HCT116 (cell line): Measurements from ENCODE around the gene PC. TPM values are rescaled to one million over a fixed set of nuclear protein-coding genes. Genes with fewer than 3 reads are reported as not detected.

ENCODE experiments used
- ATAC-seq: fragments of 200-7000 bp; cut with Tn5 transposase; 2 replicates; pipeline ENCODE4 v1.9.1; 2020; ENCODE audit warnings: mild to moderate bottlenecking, moderate library complexity
- BruUV-seq: library from RNA; stranded (reverse); fragments of 400-500 nt; replicated peaks from 2 replicates; lab custom pipeline; 2021; lab: Mats Ljungman, UMichigan
- CTCF ChIA-PET: fragments of 300-600 bp; sonication (Branson Sonifier 250); formaldehyde crosslinking; loops from one replicate; lab custom pipeline; 2021; ENCODE audit warnings: antibody characterized with exemption; lab: Charles Lee
- POLR2A ChIA-PET: fragments of 300-600, 350-600 bp; sonication (Branson Sonifier 250); formaldehyde crosslinking; loops from one replicate; lab custom pipeline; 2021; ENCODE audit warnings: antibody characterized with exemption; lab: Charles Lee
- RAD21 ChIA-PET, 2 experiments: fragments of 300-600 bp; sonication (Branson Sonifier 250); formaldehyde crosslinking; loops; one replicate each; lab custom pipeline; 2023; ENCODE audit warnings: low total read pairs in 2 of 2; ENCODE audit not compliant: uncharacterized antibody in 2 of 2, unreplicated experiment in 2 of 2, low non-redundant PET in 1 of 2; lab: Charles Lee
- DNase-seq: peaks from one replicate; pipeline ENCODE4 v3.0.0-alpha.2; 2010; ENCODE audit warnings: low read depth, low spot score
- H2AFZ ChIP-seq: fragments of 200-600 bp; shearing (Covaris generic), sonication (generic); 2 replicates; pipeline ENCODE4 v1.6.1; 2017; ENCODE audit warnings: low read depth, mixed run types, mixed read lengths, antibody characterized with exemption, low read length; ENCODE audit not compliant: poor library complexity, severe bottlenecking
- H3K27ac ChIP-seq: 2 replicates; pipeline ENCODE4 v1.5.1; 2012; ENCODE audit warnings: low read depth, low read length
- H3K27me3 ChIP-seq: fragments of 200-600 bp; sonication (generic); 2 replicates; pipeline ENCODE4 v1.6.1; 2016; ENCODE audit warnings: mixed run types, low read length, mixed read lengths; ENCODE audit not compliant: insufficient read depth
- H3K36me3 ChIP-seq, 2 experiments: fragments of 200-500 bp in 1 of 2; fragments of 200-600 bp in 1 of 2; sonication (Bioruptor generic) in 1 of 2; sonication (generic) in 1 of 2; 2 replicates each; pipeline versions ENCODE4 v1.5.1 to v1.6.1; 2014 to 2016; ENCODE audit warnings: low read length in 2 of 2, inconsistent platforms in 1 of 2, mixed read lengths in 1 of 2, mixed run types in 1 of 2; ENCODE audit not compliant: insufficient read depth in 2 of 2, control insufficient read depth in 1 of 2
- H3K4me1 ChIP-seq, 2 experiments: fragments of 200-600 bp in 1 of 2; sonication (generic) in 1 of 2; 2 replicates each; pipeline versions ENCODE4 v1.5.1 to v1.6.1; 2012 to 2017; ENCODE audit warnings: low read length in 2 of 2, inconsistent platforms in 1 of 2, mild to moderate bottlenecking in 1 of 2, mixed read lengths in 1 of 2, mixed run types in 1 of 2, moderate library complexity in 1 of 2; ENCODE audit not compliant: insufficient read depth in 2 of 2, control insufficient read depth in 1 of 2
- H3K4me2 ChIP-seq: fragments of 200-600 bp; sonication (generic); 2 replicates; pipeline ENCODE4 v1.6.1; 2017; ENCODE audit warnings: mixed run types, low read length, mixed read lengths
- H3K4me3 ChIP-seq, 2 experiments: fragments of 200-600 bp in 1 of 2; sonication (generic) in 1 of 2; replicated peaks in 1 of 2; 2 replicates each; pipeline ENCODE4 v1.5.1; 2011 to 2016; ENCODE audit warnings: low read length in 2 of 2, control low read depth in 1 of 2, low read depth in 1 of 2, mild to moderate bottlenecking in 1 of 2, mixed read lengths in 1 of 2, mixed run types in 1 of 2
- H3K79me2 ChIP-seq: fragments of 200-600 bp; sonication (generic); 2 replicates; pipeline ENCODE4 v1.6.1; 2017; ENCODE audit warnings: mild to moderate bottlenecking, mixed run types, low read length, moderate library complexity, mixed read lengths; ENCODE audit not compliant: insufficient read depth
- H3K9ac ChIP-seq: fragments of 200-600 bp; sonication (generic); 2 replicates; pipeline ENCODE4 v1.6.1; 2016; ENCODE audit warnings: low read length, mixed read lengths
- H3K9me2 ChIP-seq: fragments of 200-600 bp; sonication (generic), shearing (Covaris generic); 2 replicates; pipeline ENCODE4 v1.6.1; 2017; ENCODE audit warnings: mixed run types, mild to moderate bottlenecking, moderate library complexity; ENCODE audit not compliant: insufficient read depth
- H3K9me3 ChIP-seq, 2 experiments: fragments of 200-500 bp in 1 of 2; fragments of 200-600 bp in 1 of 2; sonication (Bioruptor generic) in 1 of 2; sonication (generic) in 1 of 2; 2 replicates each; pipeline ENCODE4 v1.6.1; 2014 to 2017; ENCODE audit warnings: low read length in 2 of 2, mixed read lengths in 2 of 2, inconsistent platforms in 1 of 2, low read depth in 1 of 2, mild to moderate bottlenecking in 1 of 2, mixed run types in 1 of 2, moderate library complexity in 1 of 2; ENCODE audit not compliant: control insufficient read depth in 1 of 2, insufficient read depth in 1 of 2
- H4K20me1 ChIP-seq: fragments of 200-600 bp; sonication (generic), shearing (Covaris generic); 2 replicates; pipeline ENCODE4 v1.6.1; 2017; ENCODE audit warnings: mixed run types, mild to moderate bottlenecking, moderate library complexity; ENCODE audit not compliant: insufficient read depth
- CBX3 ChIP-seq: IDR thresholded peaks from 2 replicates; pipeline ENCODE4 v1.6.1; 2012; ENCODE audit warnings: low read depth
- CEBPB ChIP-seq: IDR thresholded peaks from 2 replicates; pipeline ENCODE4 v1.6.1; 2012; ENCODE audit warnings: low read depth
- EGR1 ChIP-seq: IDR thresholded peaks from 2 replicates; pipeline ENCODE4 v1.6.1; 2012; ENCODE audit warnings: low read depth
- EZH2 ChIP-seq: fragments of 200-600 bp; sonication (generic); IDR thresholded peaks from 2 replicates; pipeline ENCODE4 v1.6.1; 2017; ENCODE audit warnings: antibody characterized with exemption, mixed run types
- EZH2phosphoT487 ChIP-seq: fragments of 200-600 bp; IDR thresholded peaks from 2 replicates; pipeline ENCODE4 v1.6.1; 2018; ENCODE audit warnings: antibody characterized with exemption, borderline replicate concordance
- FOSL1 ChIP-seq: IDR thresholded peaks from 2 replicates; pipeline ENCODE4 v1.6.1; 2012; ENCODE audit warnings: low read depth
- JUND ChIP-seq: IDR thresholded peaks from 2 replicates; pipeline ENCODE4 v1.6.1; 2012
- POLR2AphosphoS5 ChIP-seq: IDR thresholded peaks from 2 replicates; pipeline ENCODE4 v1.6.1; 2011; ENCODE audit warnings: mild to moderate bottlenecking, low read depth, low read length, moderate library complexity
- SIN3A ChIP-seq: IDR thresholded peaks from 2 replicates; pipeline ENCODE4 v1.6.1; 2012; ENCODE audit warnings: low read depth
- SP1 ChIP-seq: IDR thresholded peaks from 2 replicates; pipeline ENCODE4 v1.6.1; 2012; ENCODE audit warnings: low read depth
- SRF ChIP-seq: IDR thresholded peaks from 2 replicates; pipeline ENCODE4 v1.6.1; 2012; ENCODE audit warnings: low read depth
- YY1 ChIP-seq: IDR thresholded peaks from 2 replicates; pipeline ENCODE4 v1.6.1; 2011; ENCODE audit warnings: low read length, low read depth, moderate library complexity, mild to moderate bottlenecking; ENCODE audit not compliant: insufficient replicate concordance; ENCODE audit errors: extremely low read depth
- intact Hi-C: fragments of 100-400 bp; cut with micrococcal nuclease; formaldehyde crosslinking; loops from 2 replicates; pipeline ENCODE4 v1.10.0; 2022
- total RNA-seq: library from RNA; stranded (reverse); gene quantifications from one replicate; pipeline ENCODE4 v1.2.1, GENCODE V29; 2021; ENCODE audit not compliant: unreplicated experiment
- TF ChIP-seq, protein P1 (sequence below): IDR thresholded peaks from 2 replicates; pipeline ENCODE4 v1.6.1; 2012; ENCODE audit warnings: low read depth
- TF ChIP-seq, protein P2 (sequence below), 3 experiments: fragments of 200-600 bp in 1 of 3; sonication (generic) in 1 of 3; IDR thresholded peaks in 2 of 3; conservative IDR thresholded peaks in 1 of 3; 2 replicates each; pipeline ENCODE4 v1.5.1; 2012 to 2017; ENCODE audit warnings: low read depth in 2 of 3, low read length in 2 of 3, antibody characterized with exemption in 1 of 3, borderline replicate concordance in 1 of 3, control low read depth in 1 of 3, mild to moderate bottlenecking in 1 of 3, mixed read lengths in 1 of 3, mixed run types in 1 of 3, moderate library complexity in 1 of 3; ENCODE audit not compliant: insufficient read depth in 1 of 3
- TF ChIP-seq, protein P3 (sequence below): IDR thresholded peaks from 2 replicates; pipeline ENCODE4 v1.6.1; 2012
- TF ChIP-seq, protein P4 (sequence below): IDR thresholded peaks from 2 replicates; pipeline ENCODE4 v1.6.1; 2011; ENCODE audit warnings: mild to moderate bottlenecking, low read length, moderate library complexity; ENCODE audit not compliant: insufficient replicate concordance; ENCODE audit errors: extremely low read depth

The PC gene
- total RNA-seq, 1 experiment from 2014 or later: 24.1 TPM

DNA sequence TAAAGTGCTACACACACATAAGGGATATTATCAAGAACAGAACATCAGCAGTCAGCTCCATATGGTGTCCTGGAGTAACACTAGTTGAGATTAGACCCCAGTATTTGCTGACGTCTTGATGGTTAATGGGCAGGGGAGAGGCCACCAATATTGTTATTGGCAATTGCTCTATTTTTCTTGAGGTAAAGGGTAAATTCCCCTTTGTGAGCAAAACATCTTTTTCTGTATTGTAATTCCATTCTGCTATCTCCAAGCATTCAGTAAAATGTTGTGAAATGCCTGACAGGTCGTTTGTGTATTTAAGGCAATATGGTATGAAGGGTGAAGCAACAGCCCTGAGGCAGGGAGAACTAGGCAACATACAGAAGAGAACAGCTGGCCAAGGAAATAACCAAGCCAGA lies 21.9 kb downstream of the PC start:
- POLR2A ChIA-PET: no interaction called here
- TF ChIP-seq FOSL1 (no peak), SIN3A (no peak), SRF (no peak), CBX3 (no peak), POLR2AphosphoS5 (no peak), EZH2phosphoT487 (no peak), YY1 (no peak), JUND (no peak), SP1 (no peak), EGR1 (no peak), EZH2 (no peak), CEBPB (no peak)
- TF ChIP-seq, protein P1, sequence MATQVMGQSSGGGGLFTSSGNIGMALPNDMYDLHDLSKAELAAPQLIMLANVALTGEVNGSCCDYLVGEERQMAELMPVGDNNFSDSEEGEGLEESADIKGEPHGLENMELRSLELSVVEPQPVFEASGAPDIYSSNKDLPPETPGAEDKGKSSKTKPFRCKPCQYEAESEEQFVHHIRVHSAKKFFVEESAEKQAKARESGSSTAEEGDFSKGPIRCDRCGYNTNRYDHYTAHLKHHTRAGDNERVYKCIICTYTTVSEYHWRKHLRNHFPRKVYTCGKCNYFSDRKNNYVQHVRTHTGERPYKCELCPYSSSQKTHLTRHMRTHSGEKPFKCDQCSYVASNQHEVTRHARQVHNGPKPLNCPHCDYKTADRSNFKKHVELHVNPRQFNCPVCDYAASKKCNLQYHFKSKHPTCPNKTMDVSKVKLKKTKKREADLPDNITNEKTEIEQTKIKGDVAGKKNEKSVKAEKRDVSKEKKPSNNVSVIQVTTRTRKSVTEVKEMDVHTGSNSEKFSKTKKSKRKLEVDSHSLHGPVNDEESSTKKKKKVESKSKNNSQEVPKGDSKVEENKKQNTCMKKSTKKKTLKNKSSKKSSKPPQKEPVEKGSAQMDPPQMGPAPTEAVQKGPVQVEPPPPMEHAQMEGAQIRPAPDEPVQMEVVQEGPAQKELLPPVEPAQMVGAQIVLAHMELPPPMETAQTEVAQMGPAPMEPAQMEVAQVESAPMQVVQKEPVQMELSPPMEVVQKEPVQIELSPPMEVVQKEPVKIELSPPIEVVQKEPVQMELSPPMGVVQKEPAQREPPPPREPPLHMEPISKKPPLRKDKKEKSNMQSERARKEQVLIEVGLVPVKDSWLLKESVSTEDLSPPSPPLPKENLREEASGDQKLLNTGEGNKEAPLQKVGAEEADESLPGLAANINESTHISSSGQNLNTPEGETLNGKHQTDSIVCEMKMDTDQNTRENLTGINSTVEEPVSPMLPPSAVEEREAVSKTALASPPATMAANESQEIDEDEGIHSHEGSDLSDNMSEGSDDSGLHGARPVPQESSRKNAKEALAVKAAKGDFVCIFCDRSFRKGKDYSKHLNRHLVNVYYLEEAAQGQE: no peak
- TF ChIP-seq, protein P2, sequence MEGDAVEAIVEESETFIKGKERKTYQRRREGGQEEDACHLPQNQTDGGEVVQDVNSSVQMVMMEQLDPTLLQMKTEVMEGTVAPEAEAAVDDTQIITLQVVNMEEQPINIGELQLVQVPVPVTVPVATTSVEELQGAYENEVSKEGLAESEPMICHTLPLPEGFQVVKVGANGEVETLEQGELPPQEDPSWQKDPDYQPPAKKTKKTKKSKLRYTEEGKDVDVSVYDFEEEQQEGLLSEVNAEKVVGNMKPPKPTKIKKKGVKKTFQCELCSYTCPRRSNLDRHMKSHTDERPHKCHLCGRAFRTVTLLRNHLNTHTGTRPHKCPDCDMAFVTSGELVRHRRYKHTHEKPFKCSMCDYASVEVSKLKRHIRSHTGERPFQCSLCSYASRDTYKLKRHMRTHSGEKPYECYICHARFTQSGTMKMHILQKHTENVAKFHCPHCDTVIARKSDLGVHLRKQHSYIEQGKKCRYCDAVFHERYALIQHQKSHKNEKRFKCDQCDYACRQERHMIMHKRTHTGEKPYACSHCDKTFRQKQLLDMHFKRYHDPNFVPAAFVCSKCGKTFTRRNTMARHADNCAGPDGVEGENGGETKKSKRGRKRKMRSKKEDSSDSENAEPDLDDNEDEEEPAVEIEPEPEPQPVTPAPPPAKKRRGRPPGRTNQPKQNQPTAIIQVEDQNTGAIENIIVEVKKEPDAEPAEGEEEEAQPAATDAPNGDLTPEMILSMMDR (IDR thresholded peaks at IDR 0.05 in 2 of 3, conservative IDR thresholded peaks at IDR 0.05 in 1 of 3; ENCODE audit: borderline replicate concordance in 1 of 3, insufficient read depth in 1 of 3, low read depth in 2 of 3, low read length in 2 of 3): no peak
- TF ChIP-seq, protein P3, sequence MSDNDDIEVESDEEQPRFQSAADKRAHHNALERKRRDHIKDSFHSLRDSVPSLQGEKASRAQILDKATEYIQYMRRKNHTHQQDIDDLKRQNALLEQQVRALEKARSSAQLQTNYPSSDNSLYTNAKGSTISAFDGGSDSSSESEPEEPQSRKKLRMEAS: no peak
- TF ChIP-seq, protein P4, sequence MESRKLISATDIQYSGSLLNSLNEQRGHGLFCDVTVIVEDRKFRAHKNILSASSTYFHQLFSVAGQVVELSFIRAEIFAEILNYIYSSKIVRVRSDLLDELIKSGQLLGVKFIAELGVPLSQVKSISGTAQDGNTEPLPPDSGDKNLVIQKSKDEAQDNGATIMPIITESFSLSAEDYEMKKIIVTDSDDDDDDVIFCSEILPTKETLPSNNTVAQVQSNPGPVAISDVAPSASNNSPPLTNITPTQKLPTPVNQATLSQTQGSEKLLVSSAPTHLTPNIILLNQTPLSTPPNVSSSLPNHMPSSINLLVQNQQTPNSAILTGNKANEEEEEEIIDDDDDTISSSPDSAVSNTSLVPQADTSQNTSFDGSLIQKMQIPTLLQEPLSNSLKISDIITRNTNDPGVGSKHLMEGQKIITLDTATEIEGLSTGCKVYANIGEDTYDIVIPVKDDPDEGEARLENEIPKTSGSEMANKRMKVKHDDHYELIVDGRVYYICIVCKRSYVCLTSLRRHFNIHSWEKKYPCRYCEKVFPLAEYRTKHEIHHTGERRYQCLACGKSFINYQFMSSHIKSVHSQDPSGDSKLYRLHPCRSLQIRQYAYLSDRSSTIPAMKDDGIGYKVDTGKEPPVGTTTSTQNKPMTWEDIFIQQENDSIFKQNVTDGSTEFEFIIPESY: no peak
- Histone ChIP-seq H3K9me2 (no peaks in the 10 kb centered on the region), H3K27ac (no peak overlapping the region), H3K9me3 (no peaks in the 10 kb centered on the region), H3K36me3 (no peaks in the 10 kb centered on the region), H3K9ac (no peak overlapping the region), H3K4me3 (no peak overlapping the region), H3K4me1 (peaks cover 0 to 12% of the 10 kb centered on the region in 2 experiments; a peak in 1 of 4 replicates), H4K20me1 (no peaks in the 10 kb centered on the region), H3K4me2 (no peak overlapping the region), H2AFZ (no peak overlapping the region), H3K79me2 (no peaks in the 10 kb centered on the region), H3K27me3 (no peaks in the 10 kb centered on the region)
- no TSS peak for BruUV-seq
- no peak for DNase-seq
- intact Hi-C loops: no loop called here
- ATAC-seq: no peak
- RAD21 ChIA-PET: interaction anchor here in 1 of 2 experiments (0.7 kb wide), 1 partner anchor 14 kb away, joined by 3 read pairs; no protein-coding TSS in a partner anchor
- CTCF ChIA-PET: no interaction called here
